Measurements from ENCODE around the gene GAS7. TPM values are rescaled to one million over a fixed set of nuclear protein-coding genes. Genes with fewer than 3 reads are reported as not detected.
"Not testable (repeated sequence)": the region's sequence is repeated elsewhere in the genome, so short reads cannot be mapped to it uniquely, and the experiment has no call there.

The GAS7 gene
- total RNA-seq, 1 donor from 2014 or later, result 4.8 TPM

DNA sequence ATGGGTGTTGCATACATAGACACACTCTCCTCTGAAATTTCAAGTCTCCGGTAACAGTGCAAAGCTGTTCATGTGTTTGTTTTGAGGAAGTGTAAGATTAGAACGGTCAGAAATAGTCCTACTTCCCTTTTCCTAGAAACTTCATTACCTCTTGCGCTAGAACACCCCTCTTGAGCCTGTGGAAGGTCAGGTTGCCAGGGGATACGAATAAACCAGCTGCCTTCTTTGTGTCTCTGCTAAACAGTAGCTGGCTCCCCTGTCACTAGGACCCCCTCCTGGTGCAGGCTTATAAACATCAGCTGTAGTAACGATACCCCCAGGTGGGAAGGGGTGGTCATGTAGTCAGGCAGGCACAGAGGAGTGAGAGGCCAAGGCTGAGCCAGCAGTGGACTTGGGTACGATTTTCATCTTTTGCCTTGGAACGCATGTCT lies 179.9 kb downstream of the GAS7 start:
- DNase-seq, result no peak

DNA sequence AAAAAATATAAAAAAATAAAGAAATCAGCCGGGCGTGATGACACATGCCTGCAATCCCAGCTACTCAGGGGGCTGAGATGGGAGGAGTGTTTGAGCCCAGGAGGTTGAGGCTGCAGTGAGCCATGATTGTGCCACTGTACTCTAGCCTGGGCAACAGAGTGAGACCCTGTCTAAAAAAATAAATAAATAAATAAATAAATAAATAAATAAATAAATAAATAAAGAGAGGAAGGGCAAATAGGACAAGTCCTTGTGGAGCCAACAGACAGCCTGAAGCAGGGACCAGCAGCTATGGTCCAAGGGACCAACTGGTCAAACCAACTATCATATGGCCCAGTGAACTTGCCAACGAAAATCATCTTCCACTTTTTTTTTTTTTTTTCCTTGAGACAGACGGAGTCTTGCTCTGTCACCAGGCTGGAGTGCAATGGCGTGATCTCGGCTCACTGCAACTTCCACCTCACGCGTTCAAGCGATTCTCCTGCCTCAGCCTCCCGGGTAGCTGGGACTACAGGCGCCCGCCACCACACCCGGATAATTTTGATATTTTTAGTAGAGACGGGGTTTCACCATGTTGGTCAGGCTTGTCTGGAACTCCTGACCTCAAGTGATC lies 181.3 kb downstream of the GAS7 start:
- DNase-seq, result not testable (repeated sequence)

DNA sequence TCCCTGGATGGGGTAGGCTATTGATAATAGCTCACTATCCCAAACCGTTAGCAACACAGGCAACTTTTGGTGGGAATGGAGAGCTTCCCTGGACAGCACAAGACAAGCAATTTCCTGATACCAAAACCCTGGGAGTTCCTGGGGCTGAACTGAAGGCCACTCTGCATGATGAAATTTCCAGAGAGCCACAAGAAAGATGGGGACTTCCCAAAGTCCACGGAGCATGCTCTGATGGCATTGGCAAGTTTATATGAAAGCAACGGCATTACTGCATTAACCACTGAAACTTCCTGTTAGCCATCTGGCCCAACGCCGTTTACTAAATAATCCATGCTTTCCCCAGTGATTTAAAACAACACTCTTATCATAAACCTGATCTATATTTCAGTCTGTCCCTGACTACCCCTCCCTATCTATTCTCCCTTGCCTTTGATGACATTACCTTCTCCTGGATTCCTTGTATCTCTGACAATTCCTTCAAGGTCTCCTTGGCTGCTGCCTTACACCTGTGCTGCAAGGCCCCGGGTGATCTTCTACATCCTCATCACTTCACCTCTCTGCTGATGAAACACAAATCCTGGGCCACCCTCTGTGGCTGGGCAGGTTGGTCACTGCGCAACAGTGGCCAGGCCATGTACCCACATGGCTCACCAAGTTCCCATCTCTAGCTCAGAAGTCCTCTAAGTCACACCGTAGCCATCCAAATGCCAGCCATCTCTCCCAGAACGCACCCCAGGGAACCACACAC lies 184.9 kb downstream of the GAS7 start:
- DNase-seq, result no peak

DNA sequence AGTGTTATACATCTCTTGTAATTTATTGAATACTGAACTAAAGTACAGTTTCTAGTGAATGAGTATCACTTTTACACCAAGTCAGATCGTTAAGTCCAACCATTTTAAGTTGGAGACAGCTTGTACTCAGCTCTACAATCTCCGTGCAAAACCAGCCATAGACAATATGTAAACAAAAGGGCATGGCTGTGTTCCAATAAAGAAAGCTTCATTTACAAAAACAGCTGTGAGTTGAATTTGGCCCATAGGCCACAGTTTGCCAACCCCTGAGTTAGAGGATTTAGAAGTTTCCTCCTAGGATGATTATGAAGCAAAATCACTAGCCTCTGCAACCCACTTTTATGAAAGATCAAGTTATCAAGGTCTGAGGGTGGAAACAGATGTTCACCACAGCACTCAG lies 187.7 kb downstream of the GAS7 start:
- no peak for DNase-seq

DNA sequence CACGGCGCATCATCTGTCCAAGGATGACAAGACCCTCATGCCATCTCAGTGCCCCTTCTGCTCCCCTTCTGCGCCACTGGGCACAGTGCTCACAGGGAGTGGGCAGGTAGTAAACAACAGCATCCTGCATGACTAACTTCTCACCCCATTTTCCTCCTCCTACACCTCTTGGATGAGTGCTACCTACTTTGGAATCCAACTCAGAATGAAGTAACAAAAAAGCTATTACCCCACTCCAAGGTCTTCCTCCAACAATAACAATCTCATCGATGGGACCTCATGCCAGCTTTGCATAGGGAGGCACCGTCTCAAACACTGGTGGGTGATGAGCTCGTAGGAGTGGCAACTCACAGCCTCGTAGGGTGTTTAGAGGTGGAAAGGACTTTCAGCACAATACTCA lies 194.7 kb downstream of the GAS7 start:
- no peak for DNase-seq

DNA sequence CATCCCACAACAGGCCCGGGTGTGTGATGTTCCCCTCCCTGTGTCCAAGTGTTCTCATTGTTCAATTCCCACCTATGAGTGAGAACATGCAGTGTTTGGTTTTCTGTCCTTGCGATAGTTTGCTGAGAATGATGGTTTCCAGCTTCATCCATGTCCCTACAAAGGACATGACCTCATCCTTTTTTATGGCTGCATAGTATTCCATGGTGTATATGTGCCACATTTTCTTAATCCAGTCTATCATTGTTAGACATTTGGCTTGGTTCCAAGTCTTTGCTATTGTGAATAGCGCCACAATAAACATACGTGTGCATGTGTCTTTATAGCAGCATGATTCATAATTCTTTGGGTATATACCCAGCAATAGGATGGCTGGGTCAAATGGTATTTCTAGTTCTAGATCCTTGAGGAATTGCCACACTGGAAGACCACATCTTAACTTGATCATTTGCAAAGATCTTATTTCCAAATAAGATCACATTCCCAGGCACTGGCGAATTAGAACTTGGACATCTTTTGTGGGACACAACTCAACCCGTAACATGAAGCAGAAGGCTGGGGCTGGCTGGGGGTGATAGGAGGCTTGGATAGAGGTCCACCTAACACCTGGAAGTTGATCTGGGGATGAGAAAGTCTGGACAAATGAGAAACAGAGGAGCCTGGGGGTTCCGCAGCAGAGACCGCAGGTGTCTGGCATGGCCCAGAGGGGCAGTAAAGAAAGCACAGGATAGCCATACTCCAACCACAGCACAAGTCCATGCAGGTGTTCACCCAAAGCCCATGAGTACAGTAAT lies 195.6 kb downstream of the GAS7 start:
- not testable (repeated sequence) for DNase-seq

DNA sequence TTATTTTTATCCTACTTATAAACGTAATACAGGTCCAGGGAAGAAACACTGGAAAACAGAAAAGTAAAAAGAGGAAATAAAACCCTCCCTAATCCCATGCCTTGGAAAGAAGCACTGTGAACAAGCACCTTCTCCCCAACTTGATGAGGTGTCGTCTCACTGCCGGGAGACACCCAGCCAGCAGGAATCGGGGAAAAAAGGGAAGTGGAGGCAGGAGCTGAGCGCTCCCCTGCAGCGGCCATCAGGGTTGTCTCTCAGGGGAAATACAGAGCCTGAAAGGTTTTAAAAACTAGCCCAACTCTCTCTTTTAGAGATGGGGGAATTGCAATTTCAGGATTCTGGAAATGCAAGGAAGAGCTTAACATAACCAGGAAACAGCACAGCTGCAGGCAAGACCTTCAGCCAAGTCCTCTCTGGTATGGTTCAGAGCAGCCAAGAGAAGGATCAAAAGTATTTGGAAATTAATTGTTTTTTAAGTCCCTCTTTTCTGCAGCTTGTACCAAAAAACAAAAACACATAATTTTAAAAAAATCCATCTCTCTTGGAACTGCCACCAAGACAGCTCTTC lies 197.0 kb downstream of the GAS7 start:
- DNase-seq, result no peak

DNA sequence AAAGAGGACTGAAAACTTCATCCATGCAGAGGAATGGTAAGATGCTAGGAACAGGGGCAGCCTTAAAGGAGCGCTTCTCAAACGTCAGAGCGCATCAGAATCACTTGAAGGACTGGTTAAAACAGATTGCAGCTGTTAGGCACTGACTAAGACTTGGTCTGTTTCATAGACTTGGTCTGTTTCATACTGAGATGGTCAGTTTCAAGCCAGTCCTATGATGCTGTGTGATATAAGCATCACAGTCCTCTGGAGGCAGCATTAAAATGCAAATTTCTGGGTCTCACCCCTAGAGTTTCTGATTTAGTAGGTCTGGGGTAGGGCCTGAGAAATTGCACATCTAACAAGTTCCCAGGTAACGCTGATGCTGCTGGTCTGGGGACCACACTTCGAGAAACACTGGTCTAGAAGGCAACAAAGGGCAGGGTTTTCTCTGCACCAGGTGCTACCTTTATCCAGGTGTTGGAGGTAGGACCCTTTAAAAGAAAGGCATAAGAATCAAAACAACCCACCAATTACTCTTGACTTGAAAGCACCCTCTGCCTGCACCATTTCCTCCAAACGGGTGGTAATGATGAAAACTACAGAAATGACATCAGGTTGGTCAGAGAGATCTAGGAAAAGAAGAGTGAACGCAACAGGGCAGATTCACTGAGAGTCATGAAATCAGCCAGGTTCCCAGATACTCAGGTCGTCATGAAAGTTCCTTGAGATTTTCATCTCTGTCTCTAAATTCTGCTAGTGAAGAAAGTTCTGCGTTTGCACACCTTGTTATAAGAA lies 198.3 kb downstream of the GAS7 start:
- no peak for DNase-seq

DNA sequence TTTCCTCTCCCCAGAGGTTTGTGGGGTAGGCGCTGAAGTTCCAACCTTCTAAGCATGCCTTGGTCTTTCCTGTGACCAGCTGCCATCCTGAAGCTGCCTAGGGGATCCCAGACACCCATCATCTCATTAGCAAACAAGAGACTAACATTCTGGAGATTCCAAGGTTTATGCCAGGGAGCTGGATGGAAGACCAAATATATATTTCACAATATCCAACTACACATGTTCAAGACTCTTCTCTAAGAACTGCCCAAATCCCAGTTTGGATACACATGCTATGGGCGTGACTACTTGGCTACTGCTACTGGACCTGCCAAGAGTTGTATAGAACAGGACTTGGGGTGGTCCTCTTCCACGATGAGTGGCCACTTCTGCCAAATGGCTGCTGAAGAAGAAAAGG lies 200.3 kb downstream of the GAS7 start:
- no peak for DNase-seq

DNA sequence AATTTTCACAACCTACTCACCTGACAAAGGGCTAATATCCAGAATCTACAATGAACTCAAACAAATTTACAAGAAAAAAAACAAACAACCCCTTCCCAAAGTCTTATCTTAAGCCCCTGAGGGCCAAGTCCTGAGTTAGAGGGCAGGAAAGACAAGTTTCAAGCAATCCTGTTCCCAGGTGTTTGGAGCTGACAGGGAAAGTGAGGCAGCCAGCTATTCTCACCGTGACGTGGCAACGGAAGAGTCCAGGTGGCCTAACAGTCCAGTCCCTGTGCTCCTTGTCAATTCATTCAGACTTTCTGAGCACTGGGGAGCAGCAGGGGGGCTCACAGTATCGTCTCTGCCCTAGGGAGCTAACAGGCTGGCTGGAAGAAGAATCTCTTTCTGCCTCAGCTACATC lies 203.6 kb downstream of the GAS7 start:
- DNase-seq, result no peak

DNA sequence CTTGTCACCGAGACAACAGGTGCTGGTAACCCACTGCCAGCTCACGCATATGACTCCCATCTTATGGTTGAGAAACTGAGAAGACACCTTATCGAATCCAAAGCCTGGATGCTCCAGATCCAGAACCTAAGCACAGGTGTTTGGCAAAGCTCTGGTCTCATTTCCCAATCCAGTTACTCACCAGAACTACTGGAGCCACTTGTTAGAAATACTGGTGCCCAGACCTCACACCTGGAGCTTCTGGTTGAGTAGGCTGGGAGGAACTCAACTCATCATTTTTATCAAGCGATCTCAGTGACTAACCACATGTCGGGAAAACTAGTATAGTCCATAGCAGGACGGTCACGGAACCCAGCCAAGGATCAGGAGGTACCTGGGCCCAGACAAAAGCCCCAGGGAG lies 206.6 kb downstream of the GAS7 start:
- DNase-seq, result no peak

DNA sequence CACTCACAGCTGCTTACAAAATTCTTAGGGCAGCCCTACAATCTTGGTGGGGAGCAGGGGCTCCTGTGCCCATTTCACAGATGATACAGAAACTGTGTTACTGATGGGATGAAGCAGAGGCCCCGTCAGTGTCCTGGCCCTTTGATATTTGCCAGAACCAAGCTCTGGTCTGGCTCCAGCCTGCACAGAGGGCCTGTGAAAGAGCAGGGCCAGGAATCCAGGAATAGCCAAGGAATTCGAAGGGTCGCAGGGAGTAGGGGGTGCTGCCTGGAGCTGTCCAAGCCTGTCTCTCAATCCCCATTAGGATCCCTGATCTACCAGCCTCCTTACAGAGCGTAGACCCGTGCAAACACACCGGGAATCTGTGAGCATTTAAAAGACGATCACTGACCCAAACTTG lies 207.1 kb downstream of the GAS7 start:
- DNase-seq, result no peak

DNA sequence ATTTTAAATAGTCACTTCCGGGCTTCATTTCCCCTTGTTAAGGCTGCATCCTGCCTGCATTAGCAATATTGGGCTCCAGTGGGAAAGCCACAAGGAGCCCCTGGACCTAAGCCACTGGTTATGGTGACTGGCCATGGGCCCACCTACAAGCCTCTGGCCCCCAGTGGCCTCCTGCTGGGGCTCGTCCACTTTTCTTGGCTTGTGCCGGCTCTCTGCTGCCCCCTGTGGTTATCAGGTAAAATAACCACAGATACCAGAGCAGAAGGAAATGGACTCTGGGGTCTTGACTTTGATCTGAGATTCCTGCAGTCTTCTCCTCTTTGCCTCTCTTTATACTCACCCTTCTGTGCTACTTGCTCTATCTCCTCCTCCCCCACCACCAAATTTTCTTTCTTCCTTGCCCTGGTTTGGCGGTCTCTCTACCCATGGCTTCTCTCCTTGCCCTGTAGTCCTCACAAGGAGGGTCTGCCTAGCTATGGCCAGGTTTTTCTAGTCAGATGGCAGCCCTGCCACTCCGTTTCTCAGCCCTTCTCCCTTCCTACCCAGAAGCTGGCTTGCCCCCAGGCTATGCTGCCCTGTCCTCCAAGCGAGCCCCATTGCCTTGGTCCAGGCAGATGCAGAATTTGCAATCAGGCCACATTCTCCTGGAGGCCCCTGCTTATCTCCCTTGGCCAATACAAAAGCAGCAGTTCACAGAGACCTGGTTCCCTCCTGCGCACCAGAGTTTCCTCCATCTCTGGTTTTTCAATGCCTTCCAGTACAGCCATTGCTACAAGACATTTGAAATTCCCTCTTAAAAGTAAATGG lies 210.4 kb downstream of the GAS7 start:
- DNase-seq, result no peak

DNA sequence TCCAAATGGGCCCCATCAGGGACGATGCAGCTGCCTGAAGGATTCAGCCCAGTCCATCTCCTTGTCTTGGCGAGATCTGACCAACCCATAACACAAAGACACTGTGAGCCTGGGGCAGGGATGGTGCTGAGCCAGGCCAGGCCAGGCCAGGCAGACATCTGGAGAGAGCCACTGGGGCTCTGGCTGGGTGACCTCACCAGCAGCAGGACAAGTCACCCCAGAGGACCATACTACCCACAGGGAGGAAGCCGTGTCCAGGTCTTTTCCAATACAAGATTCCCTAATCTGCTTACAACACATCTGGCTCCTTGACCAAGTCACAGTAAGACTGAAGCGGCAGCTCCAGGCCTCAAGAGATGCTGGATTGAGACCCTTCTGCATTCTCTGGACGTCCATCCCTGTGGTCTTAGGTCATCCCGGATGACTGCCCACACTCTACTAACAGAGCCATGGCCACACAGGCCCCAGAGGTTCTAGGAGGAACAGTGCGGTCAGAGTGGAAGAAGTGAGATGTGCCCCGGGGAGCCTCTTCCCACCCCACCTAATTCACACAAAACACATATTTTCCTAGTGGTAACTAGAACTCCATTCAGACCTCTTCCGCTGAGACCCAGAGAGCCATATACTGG lies 211.5 kb downstream of the GAS7 start:
- DNase-seq, result no peak

DNA sequence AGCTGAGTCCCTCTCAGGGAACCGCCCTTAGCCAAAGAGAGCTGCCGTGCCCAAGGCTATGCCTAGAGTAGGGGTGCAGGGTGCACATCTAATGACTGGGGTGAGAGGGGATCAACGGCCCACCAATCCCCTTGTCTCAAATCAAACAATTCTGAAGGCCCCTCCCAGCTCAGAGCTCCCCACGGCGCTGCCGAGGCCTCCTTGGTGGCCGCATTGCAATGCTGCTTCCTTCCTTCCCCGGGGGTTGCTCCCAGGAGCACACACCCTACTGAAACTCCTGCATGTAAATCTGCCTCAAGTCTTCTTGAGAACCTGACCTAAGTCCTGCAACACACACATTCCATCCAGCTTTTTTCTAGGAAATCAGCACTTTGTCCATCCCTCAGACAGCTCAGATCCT lies 212.8 kb downstream of the GAS7 start:
- no peak for DNase-seq

DNA sequence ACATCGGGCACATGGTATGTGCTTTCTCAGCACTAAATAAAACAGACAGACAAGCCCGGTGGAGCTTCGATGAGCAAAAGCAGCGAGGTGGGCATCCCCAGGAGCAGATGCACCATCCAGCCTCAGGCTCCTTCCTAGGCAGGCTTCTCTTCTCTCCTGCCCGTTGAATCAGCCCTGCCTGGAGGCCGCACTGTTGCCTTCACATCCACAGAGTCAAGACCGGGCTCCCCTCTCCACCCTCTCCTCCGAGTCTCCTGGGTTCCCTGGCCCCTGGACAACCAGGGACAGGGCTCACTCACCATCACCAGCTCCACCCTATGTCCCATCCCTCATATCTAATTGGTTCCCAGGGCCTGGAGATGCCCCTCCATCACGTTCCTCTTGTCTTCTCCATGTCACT lies 213.6 kb downstream of the GAS7 start:
- DNase-seq, result no peak

DNA sequence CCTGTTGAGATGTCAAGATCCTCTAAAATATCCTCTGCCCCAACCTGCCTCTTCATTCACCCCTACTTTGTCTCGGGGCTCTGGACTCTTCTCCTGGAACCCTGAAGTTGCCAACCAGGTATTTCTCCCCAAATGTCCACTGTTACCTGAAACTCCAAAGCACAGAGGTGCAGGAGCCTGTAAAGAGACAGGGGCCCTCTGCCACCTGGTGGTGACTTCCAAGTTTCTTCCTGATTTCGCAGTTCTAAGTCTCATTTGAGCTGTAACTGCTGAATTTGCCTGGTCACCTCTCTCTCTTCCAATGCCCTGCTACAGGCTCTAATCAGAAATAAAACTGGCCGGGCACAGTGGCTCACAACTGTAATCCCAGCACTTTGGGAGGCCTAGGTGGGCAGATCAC lies 216.2 kb downstream of the GAS7 start:
- DNase-seq, result no peak

DNA sequence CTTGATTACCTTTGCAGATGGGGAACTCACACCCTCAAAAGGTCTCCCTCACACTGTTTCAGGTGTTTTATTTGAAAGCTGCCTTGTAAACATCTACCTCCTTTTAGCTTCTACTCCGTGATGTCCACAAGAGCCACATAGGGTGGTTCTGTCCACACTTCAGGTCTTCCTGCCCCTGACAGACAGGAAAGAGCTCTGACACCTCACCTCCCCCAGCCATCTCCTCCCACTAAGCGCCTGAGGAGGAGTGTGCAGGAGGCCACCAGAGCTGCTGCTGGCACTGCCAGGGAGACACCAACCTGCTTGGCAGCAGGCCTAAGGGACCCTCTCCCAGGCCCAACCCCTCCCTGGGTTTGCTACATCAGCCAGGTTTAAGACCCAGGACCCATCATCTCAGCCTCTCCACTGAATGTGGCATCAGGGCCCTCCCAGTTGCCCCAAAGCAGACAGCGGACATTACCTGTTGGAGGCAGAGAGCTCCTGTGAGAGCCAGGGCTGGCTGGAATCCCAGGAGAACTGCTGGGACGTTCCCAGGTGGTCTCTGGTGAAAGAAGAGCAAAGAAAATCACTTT lies 217.0 kb downstream of the GAS7 start:
- no peak for DNase-seq

DNA sequence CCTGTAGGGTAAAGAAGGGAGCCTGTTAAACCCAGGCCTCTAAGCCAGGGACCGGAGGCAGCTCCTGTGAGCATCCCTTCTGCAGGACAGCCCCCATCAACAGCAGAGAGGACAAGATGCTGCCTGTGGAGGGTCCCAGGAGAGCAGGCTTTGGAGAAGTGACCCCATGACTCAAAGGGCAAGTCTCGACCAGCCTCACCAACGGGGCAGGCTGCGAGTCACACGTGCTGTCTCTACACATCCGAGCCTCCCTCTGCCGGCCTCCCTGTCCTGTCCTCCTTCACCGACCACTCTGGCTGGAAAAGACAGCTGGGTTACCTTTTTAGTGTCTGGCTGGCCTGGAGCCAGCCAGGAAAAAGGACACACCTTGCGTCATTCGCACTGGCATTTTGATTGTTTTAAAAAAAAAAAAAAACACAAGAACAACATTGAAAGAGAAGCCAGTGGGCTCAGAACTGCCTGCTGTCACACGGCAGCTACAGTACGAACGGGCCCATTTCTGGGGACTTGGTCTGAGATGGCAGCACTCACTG lies 218.9 kb downstream of the GAS7 start:
- DNase-seq, result no peak

DNA sequence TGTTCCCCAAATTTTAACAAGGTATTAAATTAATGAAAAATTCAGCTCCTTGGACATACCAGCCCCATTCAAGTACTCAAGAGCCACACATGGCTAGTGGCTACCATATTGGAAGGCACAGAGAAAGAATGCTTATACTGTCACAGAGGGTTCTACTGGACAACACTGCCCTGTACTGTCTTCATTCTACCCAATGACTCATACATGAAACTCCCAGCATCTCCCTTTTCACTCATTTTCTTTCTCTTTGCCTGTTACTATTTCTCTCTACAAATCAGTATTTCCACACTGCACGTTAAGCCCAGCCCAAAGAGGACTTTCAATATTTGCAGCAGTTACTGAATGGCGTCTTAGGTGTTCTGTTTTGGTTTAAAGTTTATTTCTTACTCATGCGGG lies 221.2 kb downstream of the GAS7 start:
- DNase-seq, result no peak

Measured in dermis blood vessel endothelial cell (primary cell).